ENCODE results near the gene NCAPG2.

GRCh38 chr7:158694650-158695049 is 10.0 kb downstream of the NCAPG2 start:
- no peak for TF ChIP-seq CTCF (IDR thresholded peaks at IDR 0.05)
- no peak for TF ChIP-seq POLR2A (IDR thresholded peaks at IDR 0.05)
